Calu3 (cell line): ENCODE data around the gene RGS3. TPM values are rescaled to one million over a fixed set of nuclear protein-coding genes. Genes with fewer than 3 reads are reported as not detected.

Source experiments
- BruUV-seq: library from RNA; stranded (reverse); fragments of 400-500 nt; replicated peaks from 2 replicates; lab custom pipeline; 2021; lab: Mats Ljungman, UMichigan
- CTCF ChIA-PET: fragments of 300-600 bp; sonication (Branson Sonifier 250); formaldehyde crosslinking; loops from one replicate; lab custom pipeline; 2022; ENCODE audit warnings: antibody characterized with exemption; lab: Charles Lee
- DNase-seq: peaks from one replicate; pipeline ENCODE4 v3.0.0; 2022
- H3K27ac Mint-ChIP-seq: one replicate; pipeline ENCODE4 v1.8.0; 2022; ENCODE audit warnings: mixed read lengths; ENCODE audit not compliant: unreplicated experiment
- H3K27me3 Mint-ChIP-seq: one replicate; pipeline ENCODE4 v1.8.0; 2022; ENCODE audit warnings: mixed read lengths; ENCODE audit not compliant: unreplicated experiment
- H3K36me3 Mint-ChIP-seq: one replicate; pipeline ENCODE4 v1.8.0; 2022; ENCODE audit warnings: mild to moderate bottlenecking, moderate library complexity, mixed read lengths; ENCODE audit not compliant: insufficient read depth, unreplicated experiment
- H3K4me1 Mint-ChIP-seq: one replicate; pipeline ENCODE4 v1.8.0; 2022; ENCODE audit warnings: mild to moderate bottlenecking, low read depth, mixed read lengths; ENCODE audit not compliant: unreplicated experiment
- H3K4me3 Mint-ChIP-seq: one replicate; pipeline ENCODE4 v1.8.0; 2022; ENCODE audit warnings: mild to moderate bottlenecking, low read depth, moderate library complexity, mixed read lengths; ENCODE audit not compliant: unreplicated experiment
- H3K9me3 Mint-ChIP-seq: one replicate; pipeline ENCODE4 v1.8.0; 2022; ENCODE audit warnings: low read depth, mixed read lengths; ENCODE audit not compliant: unreplicated experiment
- intact Hi-C: fragments of 100-400 bp; cut with micrococcal nuclease; formaldehyde crosslinking; loops from one replicate; pipeline ENCODE4 v1.10.0; 2022; ENCODE audit not compliant: unreplicated experiment
- total RNA-seq: library from RNA; stranded (reverse); gene quantifications from 2 replicates; pipeline ENCODE4 v1.2.3, GENCODE V29; 2022
- TF ChIP-seq, protein P1 (sequence below): fragments of 200-600 bp; IDR thresholded peaks from one replicate; pipeline ENCODE4 v1.8.0; 2022; ENCODE audit warnings: antibody characterized with exemption; ENCODE audit not compliant: unreplicated experiment

RGS3 gene
- total RNA-seq, 1 experiment from 2014 or later: 61.8 TPM

DNA sequence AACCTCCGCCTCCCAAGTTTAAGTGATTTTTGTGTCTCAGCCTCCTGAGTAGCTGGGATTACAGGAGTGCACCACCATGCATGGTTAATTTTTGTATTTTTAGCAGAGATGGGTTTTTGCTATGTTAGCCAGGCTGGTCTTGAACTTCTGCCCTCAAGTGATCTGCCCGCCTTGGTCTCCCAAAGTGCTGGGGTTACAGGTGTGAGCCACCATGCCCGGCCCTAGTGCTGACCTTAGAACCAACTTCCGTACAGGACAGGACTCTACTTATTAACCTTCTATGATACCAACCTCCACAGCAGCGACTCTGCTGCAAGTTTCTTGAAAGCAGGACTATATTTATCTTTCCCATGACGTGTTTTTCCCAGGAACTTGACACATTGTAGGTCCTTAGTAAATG, 176.9 kb downstream of the RGS3 start:
- DNase-seq: no peak
- no peaks in the 10 kb centered on the region for H3K27me3 Mint-ChIP-seq
- H3K4me3 Mint-ChIP-seq: no peak overlapping the region
- TF ChIP-seq, protein P1, sequence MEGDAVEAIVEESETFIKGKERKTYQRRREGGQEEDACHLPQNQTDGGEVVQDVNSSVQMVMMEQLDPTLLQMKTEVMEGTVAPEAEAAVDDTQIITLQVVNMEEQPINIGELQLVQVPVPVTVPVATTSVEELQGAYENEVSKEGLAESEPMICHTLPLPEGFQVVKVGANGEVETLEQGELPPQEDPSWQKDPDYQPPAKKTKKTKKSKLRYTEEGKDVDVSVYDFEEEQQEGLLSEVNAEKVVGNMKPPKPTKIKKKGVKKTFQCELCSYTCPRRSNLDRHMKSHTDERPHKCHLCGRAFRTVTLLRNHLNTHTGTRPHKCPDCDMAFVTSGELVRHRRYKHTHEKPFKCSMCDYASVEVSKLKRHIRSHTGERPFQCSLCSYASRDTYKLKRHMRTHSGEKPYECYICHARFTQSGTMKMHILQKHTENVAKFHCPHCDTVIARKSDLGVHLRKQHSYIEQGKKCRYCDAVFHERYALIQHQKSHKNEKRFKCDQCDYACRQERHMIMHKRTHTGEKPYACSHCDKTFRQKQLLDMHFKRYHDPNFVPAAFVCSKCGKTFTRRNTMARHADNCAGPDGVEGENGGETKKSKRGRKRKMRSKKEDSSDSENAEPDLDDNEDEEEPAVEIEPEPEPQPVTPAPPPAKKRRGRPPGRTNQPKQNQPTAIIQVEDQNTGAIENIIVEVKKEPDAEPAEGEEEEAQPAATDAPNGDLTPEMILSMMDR: no peak
- peaks cover 2% of the 10 kb centered on the region for H3K9me3 Mint-ChIP-seq
- H3K36me3 Mint-ChIP-seq: no peaks in the 10 kb centered on the region
- H3K27ac Mint-ChIP-seq: no peak overlapping the region
- CTCF ChIA-PET: no interaction called here
- intact Hi-C loops: no loop called here
- no peaks in the 10 kb centered on the region for H3K4me1 Mint-ChIP-seq
- no TSS peak for BruUV-seq

DNA sequence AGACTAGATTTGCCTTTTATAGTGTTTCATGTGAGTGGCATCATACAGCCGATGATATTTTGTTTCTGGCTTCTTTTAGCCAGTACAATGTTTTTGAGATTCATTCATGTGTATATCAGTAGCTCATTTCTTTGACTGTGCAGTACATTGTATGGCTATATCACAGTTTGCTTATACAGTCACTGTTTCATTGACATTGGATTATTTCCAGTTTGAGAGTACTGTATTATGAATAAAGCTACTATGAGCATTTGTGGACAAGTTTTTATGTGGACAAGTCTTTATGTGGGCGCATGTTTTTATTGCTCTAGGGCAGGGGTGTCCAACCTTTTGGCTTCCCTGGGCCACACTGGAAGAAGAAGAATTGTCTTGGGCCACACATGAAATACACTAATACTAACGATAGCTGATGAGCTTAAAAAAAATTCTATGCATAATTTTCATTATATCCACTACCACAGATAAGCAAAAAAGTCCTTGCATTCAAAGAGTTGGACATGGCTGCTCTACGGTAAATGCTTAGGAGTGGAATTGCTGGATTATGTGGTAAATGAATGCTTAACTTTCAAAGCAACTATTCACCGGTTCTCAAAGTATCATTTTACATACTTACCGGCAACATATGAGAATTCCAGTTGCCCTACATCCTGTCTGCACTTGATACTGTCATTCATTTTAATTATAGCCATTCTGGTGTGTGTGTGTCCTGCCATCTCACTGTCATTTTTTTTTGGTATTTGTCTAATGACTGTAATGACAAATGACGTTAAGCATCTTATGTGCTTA, 177.8 kb downstream of the RGS3 start:
- CTCF ChIA-PET: no interaction called here
- Mint-ChIP-seq H3K4me3 (no peak overlapping the region), H3K4me1 (no peaks in the 10 kb centered on the region), H3K27ac (no peak overlapping the region), H3K36me3 (no peaks in the 10 kb centered on the region), H3K9me3 (peaks cover 2% of the 10 kb centered on the region), H3K27me3 (no peaks in the 10 kb centered on the region)
- intact Hi-C loops: no loop called here
- BruUV-seq: no TSS peak
- TF ChIP-seq, protein P1: no peak
- DNase-seq: no peak

DNA sequence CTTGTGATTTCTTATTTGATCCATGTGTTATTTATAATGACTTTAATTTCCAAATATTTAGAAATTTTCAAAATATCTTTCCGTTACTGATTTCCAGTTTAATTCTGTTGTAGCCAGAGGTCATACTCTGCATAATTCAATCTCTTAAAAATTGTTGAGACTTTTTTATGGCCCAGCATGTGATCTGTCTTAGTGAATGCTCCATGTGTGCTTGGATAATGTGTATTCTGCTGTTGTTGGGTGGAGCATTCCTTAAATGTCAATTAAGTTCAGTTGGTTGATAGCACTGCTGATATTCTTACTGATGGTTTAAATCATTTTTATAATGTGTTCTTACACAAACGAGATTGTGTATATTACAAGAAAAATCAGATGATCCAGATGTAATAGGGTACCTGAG, 180.8 kb downstream of the RGS3 start:
- TF ChIP-seq, protein P1: no peak
- no TSS peak for BruUV-seq
- Mint-ChIP-seq H3K4me3 (no peak overlapping the region), H3K27me3 (no peaks in the 10 kb centered on the region), H3K9me3 (no peaks in the 10 kb centered on the region), H3K36me3 (no peaks in the 10 kb centered on the region), H3K27ac (no peak overlapping the region), H3K4me1 (no peaks in the 10 kb centered on the region)
- no peak for DNase-seq
- intact Hi-C loops: no loop called here
- CTCF ChIA-PET: no interaction called here

DNA sequence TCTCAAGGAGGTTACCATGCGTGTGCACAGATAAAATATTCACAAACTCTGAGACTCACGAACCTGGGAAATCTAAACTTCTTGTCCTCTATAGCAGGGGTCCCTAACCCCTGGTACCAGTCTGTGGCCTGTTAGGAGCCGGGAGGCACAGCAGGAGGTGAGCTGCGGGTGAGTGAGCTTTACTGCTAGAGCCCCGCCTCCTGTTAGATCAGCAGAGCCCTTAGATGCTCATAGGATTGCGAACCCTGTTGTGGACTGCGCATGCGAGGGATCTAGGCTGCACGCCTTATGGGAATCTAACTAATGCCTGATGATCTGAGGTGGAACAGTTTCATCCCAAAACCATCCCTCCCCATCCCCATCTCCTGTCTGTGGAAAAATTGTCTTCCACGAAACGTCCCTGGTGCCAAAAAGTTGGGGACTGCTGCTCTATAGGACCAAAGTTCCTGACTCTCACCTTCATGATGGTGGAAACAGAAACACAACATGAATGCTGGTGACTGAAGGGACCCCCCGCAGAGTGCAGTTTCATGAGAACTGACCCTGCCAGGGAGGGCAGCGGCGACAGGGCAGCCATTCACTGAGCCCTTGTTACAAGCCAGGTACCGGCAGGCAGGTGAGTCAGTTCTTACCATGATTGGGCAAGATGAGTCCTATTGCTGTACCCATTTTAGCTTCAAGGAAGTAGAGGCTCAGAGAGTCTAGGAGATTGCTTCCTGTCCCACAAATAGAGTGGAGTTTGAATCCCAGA, 181.9 kb downstream of the RGS3 start:
- H3K27ac Mint-ChIP-seq: no peak overlapping the region
- H3K36me3 Mint-ChIP-seq: no peaks in the 10 kb centered on the region
- H3K4me1 Mint-ChIP-seq: no peaks in the 10 kb centered on the region
- no peak for DNase-seq
- H3K9me3 Mint-ChIP-seq: no peaks in the 10 kb centered on the region
- intact Hi-C loops: no loop called here
- TF ChIP-seq, protein P1: no peak
- CTCF ChIA-PET: no interaction called here
- BruUV-seq: no TSS peak
- no peaks in the 10 kb centered on the region for H3K27me3 Mint-ChIP-seq
- H3K4me3 Mint-ChIP-seq: no peak overlapping the region
